Right cardiac atrium (tissue), 5 donors: ENCODE measurements around the gene COX6B2. TPM values are rescaled to one million over a fixed set of nuclear protein-coding genes. Genes with fewer than 3 reads are reported as not detected.
"Not testable (repeated sequence)": the region's sequence is repeated elsewhere in the genome, so short reads cannot be mapped to it uniquely, and the experiment has no call there.

Experiments used
- ATAC-seq, 2 donors: fragments of 200-7000 bp; cut with Tn5 transposase; one replicate each; pipeline versions ENCODE4 v1.8.0 to v1.9.1; 2020; ENCODE audit warnings: moderate library complexity in 2 of 2, mild to moderate bottlenecking in 1 of 2
- DNase-seq, 3 donors: peaks; one replicate each; pipeline ENCODE4 v3.0.0-alpha.2; 2020
- H3K27ac ChIP-seq: one replicate; pipeline ENCODE4 v1.5.1; 2013; ENCODE audit warnings: mild to moderate bottlenecking, low read length, control low read depth, moderate library complexity
- H3K27me3 ChIP-seq: one replicate; pipeline ENCODE4 v1.6.1; 2013; ENCODE audit not compliant: control insufficient read depth, insufficient read depth
- H3K4me1 ChIP-seq: one replicate; pipeline ENCODE4 v1.6.1; 2013; ENCODE audit warnings: low read length; ENCODE audit not compliant: control insufficient read depth, insufficient read depth
- H3K4me3 ChIP-seq: one replicate; pipeline ENCODE4 v1.5.1; 2013; ENCODE audit warnings: low read length, control low read depth
- H3K9me3 ChIP-seq: one replicate; pipeline ENCODE4 v1.6.1; 2013; ENCODE audit warnings: low read length; ENCODE audit not compliant: control insufficient read depth
- WGBS: extraction: QIAGEN DNeasy Blood & Tissue Kit; methylation state at CpG from one replicate; pipeline ENCODE4 v1.1.7; 2013; 5-methylcytosine and 5-hydroxymethylcytosine counted together
- intact Hi-C, 4 donors: fragments of 100-400 bp; cut with DNase I; formaldehyde crosslinking; loops; one replicate each; pipeline versions ENCODE4 v1.11.0 to v1.14.0; 2022 to 2023
- long read RNA-seq, 4 donors: library from polyadenylated mRNA; unstranded; transcript quantifications; one replicate each; pipeline ENCODE4 v2.0.0, GENCODE V29; 2020 to 2021
- polyA plus RNA-seq: library from polyadenylated mRNA; stranded (reverse); fragments of 200-250 nt; gene quantifications from one replicate; pipeline ENCODE4 v1.2.3, GENCODE V29; 2013
- total RNA-seq, 4 donors: library from RNA; stranded (reverse); fragmentation: NEBNext Ultra II Directional; extraction: Animal tissue kit (Norgen Biotek cat#: 25700); gene quantifications; one replicate each; pipeline ENCODE4 v1.2.1, GENCODE V29; 2021
- donor health status: healthy with polysubstance abuse.
- donor health status: DM: no; HTN: yes; CAD: no.
- donor health status: DM: no; HTN: no; CAD: no.
- donor health status: DM: no; HTN: yes; CAD: no; lungs with severe emphysema.
- donor health status: DM: yes; HTN: yes; CAD: no.

The COX6B2 gene
- not detected for total RNA-seq
- polyA plus RNA-seq, result not detected
- long read RNA-seq, donor 1, result 0 reads
- long read RNA-seq, donor 2, result 0 reads
- long read RNA-seq, donor 3, result 0 reads
- long read RNA-seq, donor 4, result 0 reads

DNA sequence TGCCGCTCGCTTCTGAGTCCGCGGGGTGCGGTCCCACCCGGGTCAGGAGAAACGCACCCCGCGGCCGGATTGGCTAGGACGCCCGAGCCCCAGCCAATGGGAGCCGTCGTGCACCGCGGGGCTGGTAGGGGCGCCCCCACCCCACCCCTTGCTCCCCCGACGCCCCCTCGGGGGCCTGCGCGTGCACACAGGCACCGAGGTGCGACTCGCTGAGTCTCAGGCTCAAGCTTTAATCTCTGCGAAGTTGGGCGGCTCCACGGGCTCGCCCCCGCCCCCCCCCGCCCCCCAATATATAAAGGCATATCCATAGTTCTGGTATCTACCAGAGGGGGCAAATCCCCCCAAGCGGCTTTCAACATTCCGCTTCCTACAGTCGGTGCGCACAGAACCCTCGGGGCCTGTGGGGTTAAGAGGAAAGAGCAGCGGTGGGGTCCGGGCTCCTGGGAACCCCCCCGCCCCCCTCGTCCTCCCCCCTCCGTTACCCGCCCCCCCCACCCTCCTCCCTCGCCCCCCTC lies at the start of gene COX6B2:
Gene COX6B2 (minus strand): TSS at position 22 of the 515 bp plus-strand sequence. CDS start 198 bp downstream, outside the sequence.
- peak within 1 kb of the TSS; percentile 24 for H3K4me3 ChIP-seq
- DNase-seq (peak in 1 of 3 donors; percentile 46), ATAC-seq (no peak)
- no peaks in the 10 kb centered on the region for H3K27me3 ChIP-seq
- no peaks in the 10 kb centered on the region for H3K9me3 ChIP-seq
- intact Hi-C loops, result no loop called here
- H3K27ac ChIP-seq, result no peak within 1 kb of the TSS
- H3K4me1 ChIP-seq, result no peaks in the 10 kb centered on the region
- WGBS, result 2% methylated on average over 43 of the region's 43 CpGs

DNA sequence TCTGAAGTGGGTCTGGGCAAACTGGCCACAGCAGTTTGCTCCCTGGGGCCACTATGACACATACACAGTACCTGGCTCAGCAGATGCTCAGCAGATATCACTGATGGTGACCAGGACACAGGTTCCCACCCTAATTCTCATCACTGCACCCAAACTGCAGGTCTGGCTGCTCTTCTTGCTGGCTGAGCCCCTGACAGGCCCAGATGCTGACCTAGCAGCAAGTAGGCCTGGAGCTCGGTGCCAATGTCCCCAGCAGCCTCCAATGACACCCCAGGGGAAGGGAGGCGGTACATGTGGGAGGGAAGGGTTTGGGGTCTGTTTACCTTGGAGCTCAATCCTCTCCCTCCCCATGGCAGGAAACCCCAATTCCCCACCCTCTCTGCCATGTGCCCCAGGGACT lies 48.0 kb upstream of the COX6B2 start:
- Histone ChIP-seq H3K27ac (no peak overlapping the region), H3K27me3 (no peaks in the 10 kb centered on the region), H3K4me3 (no peak overlapping the region), H3K9me3 (no peaks in the 10 kb centered on the region), H3K4me1 (peaks cover 7% of the 10 kb centered on the region)
- 71% methylated on average over 2 of the region's 2 CpGs for WGBS
- ATAC-seq (no peak), DNase-seq (peak in 1 of 3 donors; percentile 13)
- intact Hi-C loops, result no loop called here

GRCh38 chr19:55401390-55401789 lies 46.9 kb upstream of the COX6B2 start:
- H3K9me3 ChIP-seq, H3K27me3 ChIP-seq, H3K27ac ChIP-seq, H3K4me3 ChIP-seq, intact Hi-C loops, H3K4me1 ChIP-seq: not testable (repeated sequence)
- ATAC-seq (peak in 1 of 2 donors; percentile 8), DNase-seq (peak in 1 of 3 donors; percentile 34)
- WGBS, result 87% methylated on average over 21 of the region's 28 CpGs

DNA sequence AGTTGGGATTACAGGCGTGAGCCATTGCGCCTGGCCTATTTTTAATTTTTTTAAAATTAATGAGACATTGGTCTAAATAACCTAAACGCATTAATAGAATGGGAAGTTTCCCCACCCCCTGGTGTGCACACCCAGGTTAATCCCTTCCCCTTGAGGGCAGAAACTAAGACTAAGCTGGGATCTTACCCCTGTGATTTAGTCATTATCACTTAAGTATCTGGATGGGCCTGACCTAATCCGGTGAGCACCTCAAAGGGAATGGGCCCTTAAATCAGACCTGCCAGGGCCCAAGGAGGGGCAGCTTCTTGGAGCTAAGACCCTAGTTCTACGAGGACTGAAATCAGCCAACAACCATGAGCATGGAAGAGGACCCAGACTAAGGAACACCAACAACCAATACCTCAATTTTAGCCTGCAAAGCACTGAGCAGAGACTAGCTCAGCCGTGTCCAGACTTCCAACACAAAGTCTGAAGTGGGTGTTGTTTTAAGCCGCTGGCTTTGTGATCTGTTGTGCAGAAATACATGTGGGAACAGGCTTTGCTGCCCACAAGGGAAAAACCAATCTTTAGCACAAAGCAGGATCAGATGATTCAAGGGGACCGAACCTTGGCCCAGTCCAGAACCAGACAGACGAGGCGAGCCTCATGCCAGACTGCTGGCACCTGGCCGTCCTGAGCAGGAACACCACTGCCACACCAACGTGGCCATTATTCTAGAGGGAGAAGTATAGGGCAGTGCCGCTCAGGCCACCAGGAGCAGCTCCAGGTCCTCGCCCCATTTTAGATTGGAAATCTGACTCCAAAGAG lies 46.0 kb upstream of the COX6B2 start:
- intact Hi-C loops, result no loop called here
- no peak overlapping the region for H3K27ac ChIP-seq
- no peaks in the 10 kb centered on the region for H3K27me3 ChIP-seq
- ATAC-seq (no peak), DNase-seq (peak in 2 of 3 donors; percentile 11 to 16)
- WGBS, result 87% methylated on average over 14 of the region's 14 CpGs
- H3K4me3 ChIP-seq, result no peak overlapping the region
- no peaks in the 10 kb centered on the region for H3K9me3 ChIP-seq
- no peaks in the 10 kb centered on the region for H3K4me1 ChIP-seq

DNA sequence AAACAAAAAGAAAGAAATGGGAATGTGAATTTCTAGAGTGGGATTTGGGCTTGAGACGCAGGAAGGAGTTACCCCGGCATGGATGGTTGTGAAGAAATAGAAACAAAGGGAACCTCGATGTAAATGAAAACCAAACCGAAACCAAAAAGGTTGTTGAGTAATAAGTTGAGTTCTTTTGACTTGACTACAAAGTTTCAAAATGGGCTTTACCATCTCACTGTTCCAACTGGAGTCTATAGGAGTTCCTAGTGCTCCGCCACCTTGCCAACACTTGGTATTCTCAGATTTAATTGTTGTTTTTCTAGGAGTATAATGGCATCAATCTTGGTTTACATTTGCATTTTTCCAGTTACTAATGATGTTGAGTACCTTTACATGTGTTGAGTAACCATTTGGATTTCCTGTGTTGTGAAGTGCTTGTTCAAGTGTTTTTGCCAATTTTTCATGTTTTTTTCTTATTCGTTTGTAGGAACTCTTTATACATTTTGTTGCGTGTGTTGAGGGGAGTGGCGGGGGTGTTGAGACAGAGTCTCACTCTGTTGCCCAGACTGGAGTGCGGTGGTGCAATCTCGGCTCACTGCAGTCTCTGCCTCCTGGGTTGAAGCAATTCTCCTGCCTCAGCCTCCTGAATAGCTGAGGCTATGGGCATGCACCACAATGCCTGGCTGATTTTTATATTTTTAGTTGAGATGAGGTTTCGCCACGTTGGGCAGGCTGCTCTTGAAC lies 43.8 kb upstream of the COX6B2 start:
- H3K4me1 ChIP-seq, result no peaks in the 10 kb centered on the region
- ATAC-seq (no peak), DNase-seq (peak in 1 of 3 donors; percentile 37)
- 84% methylated on average over 12 of the region's 12 CpGs for WGBS
- no peak overlapping the region for H3K4me3 ChIP-seq
- intact Hi-C loops, result no loop called here
- no peaks in the 10 kb centered on the region for H3K9me3 ChIP-seq
- H3K27ac ChIP-seq, result no peak overlapping the region
- no peaks in the 10 kb centered on the region for H3K27me3 ChIP-seq

DNA sequence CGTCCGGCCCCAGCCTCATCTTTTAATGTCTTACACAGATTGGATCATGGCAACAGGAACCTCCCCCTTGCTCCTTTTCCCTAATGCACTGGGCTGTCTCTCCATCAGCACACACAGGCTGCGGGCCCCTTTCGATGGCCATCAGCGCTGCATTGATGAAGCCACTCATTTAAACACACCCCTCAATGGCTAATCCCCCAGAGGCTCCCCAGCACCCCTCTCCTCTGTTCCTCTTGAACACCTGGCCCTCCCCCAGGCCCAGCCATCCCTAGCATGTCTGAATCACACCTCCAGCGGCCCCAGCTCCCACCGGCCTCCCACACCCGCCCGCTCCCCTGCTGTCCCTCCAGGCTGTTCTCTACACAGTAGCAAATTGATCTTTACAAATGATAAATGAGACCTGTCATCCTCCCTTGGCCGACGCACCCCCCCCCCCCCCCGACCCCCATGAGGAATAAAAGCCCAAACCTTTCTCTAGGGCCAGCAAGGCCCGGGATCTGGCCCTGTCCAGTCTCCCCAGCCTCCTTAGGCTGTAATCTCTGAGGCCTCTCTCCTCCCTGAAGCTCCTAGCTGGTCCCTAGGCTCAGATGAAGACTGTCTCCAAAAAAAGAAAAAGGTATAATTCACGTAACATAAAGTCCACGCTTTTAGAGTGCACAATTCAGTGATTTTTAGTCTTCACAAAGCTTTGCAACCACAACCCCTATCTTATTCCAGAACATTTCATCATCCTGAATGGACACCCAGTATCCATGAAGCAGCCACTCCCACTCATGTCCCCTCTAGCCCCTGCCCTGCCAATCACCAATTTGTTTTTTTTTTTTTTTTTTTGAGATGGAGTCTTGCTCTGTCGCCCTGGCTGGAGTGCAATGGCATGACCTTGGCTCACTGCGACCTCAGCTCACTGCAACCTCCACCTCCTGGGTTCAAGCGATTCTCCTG lies 38.6 kb upstream of the COX6B2 start:
- 70% methylated on average over 18 of the region's 18 CpGs for WGBS
- H3K27ac ChIP-seq, result no peak overlapping the region
- no peak overlapping the region for H3K4me3 ChIP-seq
- DNase-seq (peak in 1 of 3 donors; percentile 38), ATAC-seq (no peak)
- intact Hi-C loops, result no loop called here
- peaks cover 5% of the 10 kb centered on the region for H3K4me1 ChIP-seq
- H3K9me3 ChIP-seq, result no peaks in the 10 kb centered on the region
- H3K27me3 ChIP-seq, result no peaks in the 10 kb centered on the region

- no peak overlapping the region for H3K4me3 ChIP-seq
- ATAC-seq, result no peak
- no peaks in the 10 kb centered on the region for H3K27me3 ChIP-seq
- no peaks in the 10 kb centered on the region for H3K9me3 ChIP-seq
- H3K4me1 ChIP-seq, result peaks cover 12% of the 10 kb centered on the region
- peak in 1 of 3 donors; percentile 14 for DNase-seq
- intact Hi-C loops, result no loop called here
- no peak overlapping the region for H3K27ac ChIP-seq
- 81% methylated on average over 18 of the region's 18 CpGs for WGBS
Observed at GRCh38 chr19:55391702-55392615, 37.4 kb upstream of the COX6B2 start.

DNA sequence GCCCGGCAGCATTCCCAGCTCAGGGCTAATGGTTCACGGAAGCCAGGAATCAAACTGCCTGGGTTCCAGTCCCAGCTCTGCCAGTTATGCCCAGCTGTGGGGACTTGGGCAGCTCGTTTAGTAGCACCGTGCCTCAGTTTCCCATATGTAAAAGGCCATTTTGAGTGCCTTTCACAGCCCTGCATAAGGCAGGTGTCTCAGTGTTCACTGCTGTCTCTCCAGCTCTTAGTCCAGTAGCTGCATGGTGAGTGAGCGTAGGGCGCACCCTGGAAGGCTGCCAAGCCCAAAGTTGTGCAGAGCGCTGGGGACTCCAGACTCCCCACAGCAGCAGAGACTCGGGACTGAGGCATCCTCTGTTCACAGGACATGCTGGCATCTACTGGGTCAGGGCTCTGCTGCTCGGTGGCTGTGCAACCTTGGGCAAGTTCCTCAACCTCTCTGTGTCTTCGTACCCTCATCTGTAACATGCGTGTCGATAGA lies 36.7 kb upstream of the COX6B2 start:
- H3K9me3 ChIP-seq, result no peaks in the 10 kb centered on the region
- no peak overlapping the region for H3K4me3 ChIP-seq
- ATAC-seq (peak in 1 of 2 donors; percentile 5), DNase-seq (peak; percentile 28 to 63 (median 42))
- intact Hi-C loops, result no loop called here
- WGBS, result 74% methylated on average over 12 of the region's 12 CpGs
- no peak overlapping the region for H3K27ac ChIP-seq
- H3K4me1 ChIP-seq, result peaks cover 12% of the 10 kb centered on the region
- no peaks in the 10 kb centered on the region for H3K27me3 ChIP-seq

DNA sequence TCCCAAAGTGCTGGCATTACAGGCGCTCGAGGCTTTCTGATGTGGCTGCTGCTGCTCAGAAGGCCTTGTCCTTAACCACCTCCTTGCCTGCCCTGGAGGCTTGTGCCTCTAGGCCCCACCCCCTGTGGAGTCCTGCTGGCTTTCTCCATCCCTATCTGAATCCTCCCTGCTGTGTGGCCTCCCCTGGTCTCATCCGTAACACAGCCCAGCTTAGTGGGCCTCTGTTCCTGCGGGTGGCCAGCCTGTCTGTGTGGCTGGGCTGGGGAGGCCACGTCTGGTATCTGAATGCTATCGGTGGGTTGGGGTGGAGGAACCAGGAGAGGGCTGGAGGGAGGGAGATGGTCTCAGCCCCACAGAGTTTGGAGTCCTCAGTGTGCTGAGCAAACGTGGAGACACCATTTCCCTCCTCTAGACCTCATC lies 36.0 kb upstream of the COX6B2 start:
- Histone ChIP-seq H3K27ac (no peak overlapping the region), H3K9me3 (no peaks in the 10 kb centered on the region), H3K4me3 (no peak overlapping the region), H3K27me3 (no peaks in the 10 kb centered on the region), H3K4me1 (peaks cover 12% of the 10 kb centered on the region)
- ATAC-seq, result no peak
- intact Hi-C loops, result no loop called here
- peak in 1 of 3 donors; percentile 31 for DNase-seq
- WGBS, result 66% methylated on average over 7 of the region's 7 CpGs
